SJSA1 (cell line): Measurements from ENCODE around the gene EIF3F. TPM values are rescaled to one million over a fixed set of nuclear protein-coding genes. Genes with fewer than 3 reads are reported as not detected.

Source experiments
- DNase-seq, 2 experiments: peaks; one replicate each; pipeline ENCODE4 v3.0.0-alpha.2; 2015 to 2020; ENCODE audit warnings: low spot score in 2 of 2, low read depth in 1 of 2
- H3K27ac ChIP-seq: fragments of 250-450 bp; sonication (Bioruptor Pico); 2 replicates; pipeline ENCODE4 v1.5.1; 2020; ENCODE audit warnings: mild to moderate bottlenecking, moderate library complexity
- H3K27me3 ChIP-seq: fragments of 250-450 bp; sonication (Bioruptor Pico); replicated peaks from 2 replicates; pipeline ENCODE4 v1.5.1; 2020; ENCODE audit warnings: mild to moderate bottlenecking, moderate library complexity
- H3K36me3 ChIP-seq: fragments of 250-450 bp; sonication (Bioruptor Pico); 2 replicates; pipeline ENCODE4 v1.5.1; 2020; ENCODE audit warnings: mild to moderate bottlenecking
- H3K4me1 ChIP-seq: fragments of 250-450 bp; sonication (Bioruptor Pico); replicated peaks from 2 replicates; pipeline ENCODE4 v1.6.1; 2021; ENCODE audit warnings: mild to moderate bottlenecking
- H3K4me3 ChIP-seq: fragments of 250-450 bp; sonication (Bioruptor Pico); 2 replicates; pipeline ENCODE4 v1.5.1; 2020; ENCODE audit warnings: mild to moderate bottlenecking
- H3K9me3 ChIP-seq: fragments of 250-450 bp; sonication (Bioruptor Pico); replicated peaks from 2 replicates; pipeline ENCODE4 v1.5.1; 2020; ENCODE audit warnings: mild to moderate bottlenecking
- total RNA-seq: library from RNA; depleted of rRNA; stranded (reverse); fragments of >200 nt; shearing (Covaris generic); gene quantifications from 2 replicates; pipeline ENCODE4 v1.2.3, GENCODE V29; 2014

EIF3F gene
- total RNA-seq, 1 experiment from 2014 or later = 201 TPM

GRCh38 chr11:8019314-8020243 lies 32.4 kb downstream of the EIF3F start:
- Histone ChIP-seq H3K27me3 (no peaks in the 10 kb centered on the region), H3K9me3 (no peaks in the 10 kb centered on the region), H3K4me3 (peak overlapping the region; percentile 48), H3K4me1 (peaks cover 10% of the 10 kb centered on the region), H3K36me3 (no peaks in the 10 kb centered on the region), H3K27ac (no peak overlapping the region)
- DNase-seq = peak in 1 of 2 experiments; percentile 7

DNA sequence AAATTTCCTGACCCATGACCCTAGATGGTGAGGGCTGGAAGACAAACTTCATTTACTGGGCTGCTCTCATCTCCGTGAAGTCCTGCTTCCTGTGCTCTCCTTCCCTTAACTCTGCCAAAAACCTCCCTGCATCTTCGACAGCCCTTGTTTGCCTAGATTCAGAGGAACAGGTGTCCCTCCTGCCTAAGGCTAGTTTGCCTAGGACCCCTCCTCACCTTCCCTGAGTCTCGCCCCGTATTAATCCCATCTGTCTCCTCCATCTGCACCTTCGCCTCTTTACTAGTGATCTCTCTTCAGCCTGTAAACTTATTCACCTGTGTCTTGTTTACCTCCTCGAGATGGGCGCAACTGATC lies 33.1 kb downstream of the EIF3F start:
- no peaks in the 10 kb centered on the region for H3K27me3 ChIP-seq
- peaks cover 10% of the 10 kb centered on the region for H3K4me1 ChIP-seq
- H3K36me3 ChIP-seq = no peaks in the 10 kb centered on the region
- H3K4me3 ChIP-seq = no peak overlapping the region; the same call in 1 of the 2 replicates
- no peak overlapping the region for H3K27ac ChIP-seq
- no peaks in the 10 kb centered on the region for H3K9me3 ChIP-seq
- DNase-seq = no peak

- no peaks in the 10 kb centered on the region for H3K9me3 ChIP-seq
- H3K4me1 ChIP-seq = peaks cover 16% of the 10 kb centered on the region
- no peak overlapping the region for H3K4me3 ChIP-seq
- no peak for DNase-seq
- no peaks in the 10 kb centered on the region for H3K27me3 ChIP-seq
- H3K36me3 ChIP-seq = no peaks in the 10 kb centered on the region
- H3K27ac ChIP-seq = no peak overlapping the region
Observed at GRCh38 chr11:8021920-8022319, 34.8 kb downstream of the EIF3F start.

DNA sequence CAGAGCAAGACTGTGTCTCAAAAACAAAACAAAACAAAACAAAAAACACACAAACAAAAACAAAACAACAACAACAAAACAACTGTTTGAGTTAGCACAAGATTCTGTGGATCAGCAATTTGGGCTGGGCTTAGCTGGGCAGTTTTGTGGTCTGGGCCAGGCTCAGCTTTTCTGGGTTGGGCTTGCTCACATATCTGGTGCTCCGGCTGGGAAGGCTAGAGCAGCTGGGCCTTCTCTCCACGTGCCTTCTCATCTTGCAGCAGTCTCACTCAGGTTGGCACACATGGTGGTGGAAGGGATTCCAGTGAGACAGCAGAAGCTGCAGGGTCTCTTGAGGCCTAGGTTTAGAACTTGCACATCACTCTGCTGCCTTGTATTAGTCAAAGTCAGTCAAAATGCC lies 35.7 kb downstream of the EIF3F start:
- Histone ChIP-seq H3K27me3 (no peaks in the 10 kb centered on the region), H3K27ac (no peak overlapping the region), H3K36me3 (no peaks in the 10 kb centered on the region), H3K4me1 (peaks cover 16% of the 10 kb centered on the region), H3K4me3 (no peak overlapping the region), H3K9me3 (no peaks in the 10 kb centered on the region)
- no peak for DNase-seq

GRCh38 chr11:8023831-8024555 lies 36.9 kb downstream of the EIF3F start:
- no peaks in the 10 kb centered on the region for H3K27me3 ChIP-seq
- DNase-seq = no peak

GRCh38 chr11:8025123-8025522 lies 38.0 kb downstream of the EIF3F start:
- Histone ChIP-seq H3K9me3 (no peaks in the 10 kb centered on the region), H3K4me3 (no peak overlapping the region), H3K36me3 (no peaks in the 10 kb centered on the region), H3K27me3 (no peaks in the 10 kb centered on the region), H3K27ac (no peak overlapping the region), H3K4me1 (peaks cover 7% of the 10 kb centered on the region)
- DNase-seq = peak in 1 of 2 experiments; percentile 10

More at GRCh38 chr11:8023831-8024555, 36.9 kb downstream of the EIF3F start:
- Histone ChIP-seq H3K36me3 (no peaks in the 10 kb centered on the region), H3K27ac (no peak overlapping the region), H3K9me3 (no peaks in the 10 kb centered on the region), H3K4me1 (peaks cover 11% of the 10 kb centered on the region), H3K4me3 (no peak overlapping the region)

DNA sequence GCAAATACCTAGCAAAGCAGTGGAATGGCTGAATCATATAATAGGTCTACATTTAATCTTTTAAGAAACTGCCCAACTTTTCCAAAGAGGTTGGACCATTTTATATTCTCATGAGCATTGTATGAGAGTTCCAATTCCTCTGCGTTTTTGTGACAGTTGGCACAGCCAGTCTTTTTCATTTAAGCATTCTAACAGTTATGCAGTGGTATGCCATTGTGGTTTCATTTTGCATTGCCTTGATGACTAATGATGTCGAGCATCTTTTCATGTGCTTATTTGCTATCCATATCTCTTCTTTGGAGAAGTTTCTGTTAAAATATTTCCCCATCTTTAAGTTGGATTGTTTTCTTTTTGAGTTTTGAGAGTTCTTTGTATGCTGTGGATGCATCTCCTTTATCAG lies 38.7 kb downstream of the EIF3F start:
- Histone ChIP-seq H3K27me3 (no peaks in the 10 kb centered on the region), H3K27ac (peak overlapping the region; percentile 46; the same call in 1 of the 2 replicates), H3K36me3 (no peaks in the 10 kb centered on the region), H3K9me3 (no peaks in the 10 kb centered on the region), H3K4me1 (peaks cover 7% of the 10 kb centered on the region), H3K4me3 (no peak overlapping the region)
- DNase-seq = peak in 1 of 2 experiments; percentile 41

DNA sequence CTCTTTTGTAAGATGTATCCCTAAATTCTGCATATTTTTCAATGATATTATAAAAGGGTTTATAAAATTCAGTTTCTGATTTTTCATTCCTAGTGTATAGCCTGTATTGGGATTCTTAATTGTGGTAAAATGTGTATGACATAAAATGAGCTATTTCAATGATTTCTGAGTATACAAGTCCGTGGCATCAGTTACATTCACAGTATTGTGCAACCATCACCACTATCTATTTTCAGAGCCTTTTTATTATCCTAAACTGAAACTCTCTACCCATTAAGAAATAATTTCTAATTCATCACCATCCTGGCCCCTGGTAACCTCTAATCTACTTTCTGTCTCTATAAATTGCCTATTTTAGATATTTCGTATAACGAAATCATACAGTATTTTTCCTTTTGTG lies 39.8 kb downstream of the EIF3F start:
- Histone ChIP-seq H3K36me3 (no peaks in the 10 kb centered on the region), H3K4me3 (no peak overlapping the region), H3K27ac (no peak overlapping the region), H3K27me3 (no peaks in the 10 kb centered on the region), H3K9me3 (no peaks in the 10 kb centered on the region), H3K4me1 (peaks cover 7% of the 10 kb centered on the region)
- no peak for DNase-seq

- H3K4me1 ChIP-seq = peaks cover 7% of the 10 kb centered on the region
- DNase-seq = no peak
- H3K4me3 ChIP-seq = no peak overlapping the region
- H3K27ac ChIP-seq = no peak overlapping the region
- no peaks in the 10 kb centered on the region for H3K9me3 ChIP-seq
- no peaks in the 10 kb centered on the region for H3K27me3 ChIP-seq
- H3K36me3 ChIP-seq = no peaks in the 10 kb centered on the region
Observed at GRCh38 chr11:8028766-8029165, 41.6 kb downstream of the EIF3F start.

DNA sequence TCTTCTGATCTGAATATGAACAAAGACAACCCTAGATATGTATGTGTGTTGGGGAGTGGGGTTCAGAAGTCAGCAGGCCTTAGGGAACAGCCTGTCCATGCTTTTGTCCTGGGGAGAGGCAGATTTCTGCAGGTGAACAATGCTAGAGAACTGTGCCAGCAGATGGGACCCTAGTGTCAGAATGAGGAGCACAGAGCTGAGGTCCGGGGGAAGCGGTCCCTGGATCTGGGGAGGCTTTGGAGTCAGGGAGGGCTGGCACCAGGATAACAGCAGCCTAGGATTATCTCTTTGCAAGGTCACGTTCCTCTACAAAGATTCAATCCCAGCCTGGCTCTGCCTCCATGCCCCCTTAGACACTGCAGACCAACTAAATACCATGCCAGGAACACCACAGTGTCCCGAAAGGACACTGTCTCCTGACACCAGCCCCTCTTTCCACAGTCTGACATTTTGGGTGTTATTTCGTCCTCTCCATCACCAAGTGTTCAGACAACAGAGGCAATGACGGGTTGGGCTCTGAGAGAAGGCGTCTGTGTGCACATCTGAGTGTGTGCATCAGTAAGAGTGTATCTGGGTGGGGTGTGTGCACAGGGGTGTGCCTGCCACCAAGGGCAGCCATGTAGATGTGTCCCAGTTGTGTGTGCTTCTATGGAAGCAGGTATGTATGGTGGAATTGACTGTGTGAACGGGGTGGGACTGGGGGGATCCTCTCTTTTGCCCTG lies 43.5 kb downstream of the EIF3F start:
- Histone ChIP-seq H3K27me3 (no peaks in the 10 kb centered on the region), H3K4me1 (peaks cover 1% of the 10 kb centered on the region), H3K36me3 (no peaks in the 10 kb centered on the region), H3K4me3 (no peak overlapping the region), H3K9me3 (no peaks in the 10 kb centered on the region), H3K27ac (no peak overlapping the region)
- DNase-seq = no peak

GRCh38 chr11:8031248-8032115 lies 44.3 kb downstream of the EIF3F start:
- Histone ChIP-seq H3K27me3 (no peaks in the 10 kb centered on the region), H3K4me3 (no peak overlapping the region), H3K9me3 (no peaks in the 10 kb centered on the region), H3K36me3 (no peaks in the 10 kb centered on the region), H3K27ac (no peak overlapping the region), H3K4me1 (no peaks in the 10 kb centered on the region)
- no peak for DNase-seq

DNA sequence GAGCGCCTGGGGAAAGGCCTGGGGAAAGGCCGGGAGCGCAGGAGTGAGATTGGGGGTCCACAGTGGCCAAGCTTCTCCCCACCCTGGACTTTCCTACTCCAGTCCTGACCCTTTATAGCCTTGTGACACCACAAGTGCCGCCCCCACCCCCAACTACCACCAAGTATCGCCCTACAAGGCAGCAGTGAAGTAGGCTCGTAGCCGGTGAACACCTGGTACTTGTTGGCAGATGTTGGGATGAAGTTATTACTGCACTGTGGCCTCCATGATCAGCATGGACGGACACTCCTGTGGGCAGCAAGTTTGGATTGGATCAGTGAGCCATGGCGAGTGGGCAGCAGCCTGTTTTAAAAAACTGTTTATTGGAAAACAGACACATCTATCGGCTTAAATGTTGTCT lies 45.0 kb downstream of the EIF3F start:
- H3K27ac ChIP-seq = no peak overlapping the region
- H3K9me3 ChIP-seq = no peaks in the 10 kb centered on the region
- H3K27me3 ChIP-seq = no peaks in the 10 kb centered on the region
- H3K36me3 ChIP-seq = no peaks in the 10 kb centered on the region
- H3K4me1 ChIP-seq = no peaks in the 10 kb centered on the region
- no peak overlapping the region for H3K4me3 ChIP-seq
- DNase-seq = no peak
